Activated CD8-positive, alpha-beta memory T cell treated with anti-CD3 and anti-CD28 coated beads for 48 hours (primary cell): ENCODE results near the gene KLK12.

Experiments
- DNase-seq, 3 experiments: peaks; one replicate each; pipeline ENCODE4 v3.0.0-alpha.2; 2020; ENCODE audit warnings: low read depth in 2 of 3, low spot score in 2 of 3

The KLK12 gene

GRCh38 chr19:50983625-50984292 lies 51.0 kb downstream of the KLK12 start, which contains the start of gene KLK7:
KLK7 (minus strand) TSS chr19:50983917; CDS start chr19:50982399, 1,518 bp downstream.
- DNase-seq, result no peak

DNA sequence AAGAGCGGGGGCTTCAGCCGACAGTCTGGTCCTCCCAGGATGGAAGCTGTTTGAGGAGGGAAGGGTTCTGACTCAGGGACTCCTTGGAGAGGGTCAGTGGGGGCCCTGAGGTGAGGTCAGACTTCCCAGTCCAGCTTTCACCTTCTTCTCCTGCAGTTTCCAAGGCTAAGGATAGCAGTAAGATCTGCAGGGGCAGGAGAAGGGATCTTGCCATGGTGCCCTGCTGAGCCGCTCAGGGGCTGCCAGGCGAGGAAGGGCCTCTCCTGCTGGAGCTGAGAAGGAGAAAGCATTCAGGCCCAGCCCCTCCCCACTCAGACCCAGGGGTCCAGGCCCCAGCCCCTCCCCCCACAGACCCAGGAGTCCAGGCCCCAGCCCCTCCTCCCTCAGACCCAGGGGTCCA lies 52.6 kb downstream of the KLK12 start:
- DNase-seq, result no peak

DNA sequence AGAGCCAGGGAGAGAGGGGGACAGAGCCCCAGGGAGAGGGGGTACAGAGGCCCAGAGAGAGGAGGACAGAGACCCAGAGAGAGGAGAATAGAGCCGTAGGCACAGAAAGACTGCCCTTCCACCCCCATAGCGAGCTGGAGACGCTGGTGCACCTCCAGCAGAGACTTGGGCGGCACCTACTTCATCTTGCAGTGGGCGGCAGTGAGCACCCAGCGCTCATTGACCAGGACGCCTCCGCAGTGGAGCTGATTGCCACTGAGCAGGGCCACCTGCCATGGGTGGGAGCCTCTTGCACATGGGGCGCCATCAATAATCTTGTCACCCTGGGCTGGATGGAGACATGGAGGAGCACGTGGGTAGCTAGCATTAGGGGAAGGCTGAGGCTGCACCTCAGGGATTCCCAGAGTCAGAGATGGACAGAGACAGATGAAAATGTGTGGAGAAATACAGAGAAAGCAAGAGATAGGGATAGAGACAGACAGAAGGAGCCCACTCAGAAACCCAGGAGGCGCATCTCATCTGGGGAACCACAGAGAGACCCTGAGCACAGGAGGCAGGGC lies 53.1 kb downstream of the KLK12 start:
- DNase-seq, result no peak

- no peak for DNase-seq
Observed at GRCh38 chr19:50980208-50980607, 54.6 kb downstream of the KLK12 start.

- no peak for DNase-seq
Observed at GRCh38 chr19:50979758-50980157, 55.0 kb downstream of the KLK12 start.
